NB4 (cell line): ENCODE measurements around the gene DBNL.

Experiments
- DNase-seq: peaks from one replicate; pipeline ENCODE4 v3.0.0; 2010; ENCODE audit warnings: low read depth
- H3K4me3 ChIP-seq: one replicate; pipeline ENCODE4 v1.5.1; 2011; ENCODE audit warnings: mild to moderate bottlenecking, low read depth, low read length, moderate library complexity
- MYC ChIP-seq: IDR thresholded peaks from 2 replicates; pipeline ENCODE4 v1.6.1; 2011; ENCODE audit warnings: low read depth, low read length
- POLR2A ChIP-seq: IDR thresholded peaks from 2 replicates; pipeline ENCODE4 v1.6.1; 2011; ENCODE audit warnings: mild to moderate bottlenecking; ENCODE audit not compliant: insufficient read length; ENCODE audit errors: extremely low read depth
- TF ChIP-seq, protein P1 (sequence below): IDR thresholded peaks from one replicate; pipeline ENCODE4 v1.5.1; 2012; ENCODE audit warnings: low read depth, low read length
- TF ChIP-seq, protein P2 (sequence below): IDR thresholded peaks from 2 replicates; pipeline ENCODE4 v1.6.1; 2011; ENCODE audit warnings: low read depth, low read length

Gene DBNL

GRCh38 chr7:44072364-44073231, 28.1 kb downstream of the DBNL start:
- DNase-seq, result peak; percentile 83
- TF ChIP-seq, protein P1, sequence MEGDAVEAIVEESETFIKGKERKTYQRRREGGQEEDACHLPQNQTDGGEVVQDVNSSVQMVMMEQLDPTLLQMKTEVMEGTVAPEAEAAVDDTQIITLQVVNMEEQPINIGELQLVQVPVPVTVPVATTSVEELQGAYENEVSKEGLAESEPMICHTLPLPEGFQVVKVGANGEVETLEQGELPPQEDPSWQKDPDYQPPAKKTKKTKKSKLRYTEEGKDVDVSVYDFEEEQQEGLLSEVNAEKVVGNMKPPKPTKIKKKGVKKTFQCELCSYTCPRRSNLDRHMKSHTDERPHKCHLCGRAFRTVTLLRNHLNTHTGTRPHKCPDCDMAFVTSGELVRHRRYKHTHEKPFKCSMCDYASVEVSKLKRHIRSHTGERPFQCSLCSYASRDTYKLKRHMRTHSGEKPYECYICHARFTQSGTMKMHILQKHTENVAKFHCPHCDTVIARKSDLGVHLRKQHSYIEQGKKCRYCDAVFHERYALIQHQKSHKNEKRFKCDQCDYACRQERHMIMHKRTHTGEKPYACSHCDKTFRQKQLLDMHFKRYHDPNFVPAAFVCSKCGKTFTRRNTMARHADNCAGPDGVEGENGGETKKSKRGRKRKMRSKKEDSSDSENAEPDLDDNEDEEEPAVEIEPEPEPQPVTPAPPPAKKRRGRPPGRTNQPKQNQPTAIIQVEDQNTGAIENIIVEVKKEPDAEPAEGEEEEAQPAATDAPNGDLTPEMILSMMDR, result peak; percentile 92
- no peak for TF ChIP-seq MYC
- TF ChIP-seq, protein P2, sequence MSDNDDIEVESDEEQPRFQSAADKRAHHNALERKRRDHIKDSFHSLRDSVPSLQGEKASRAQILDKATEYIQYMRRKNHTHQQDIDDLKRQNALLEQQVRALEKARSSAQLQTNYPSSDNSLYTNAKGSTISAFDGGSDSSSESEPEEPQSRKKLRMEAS, result no peak
- peak; percentile 32 for TF ChIP-seq POLR2A
- no peak overlapping the region for H3K4me3 ChIP-seq

DNA sequence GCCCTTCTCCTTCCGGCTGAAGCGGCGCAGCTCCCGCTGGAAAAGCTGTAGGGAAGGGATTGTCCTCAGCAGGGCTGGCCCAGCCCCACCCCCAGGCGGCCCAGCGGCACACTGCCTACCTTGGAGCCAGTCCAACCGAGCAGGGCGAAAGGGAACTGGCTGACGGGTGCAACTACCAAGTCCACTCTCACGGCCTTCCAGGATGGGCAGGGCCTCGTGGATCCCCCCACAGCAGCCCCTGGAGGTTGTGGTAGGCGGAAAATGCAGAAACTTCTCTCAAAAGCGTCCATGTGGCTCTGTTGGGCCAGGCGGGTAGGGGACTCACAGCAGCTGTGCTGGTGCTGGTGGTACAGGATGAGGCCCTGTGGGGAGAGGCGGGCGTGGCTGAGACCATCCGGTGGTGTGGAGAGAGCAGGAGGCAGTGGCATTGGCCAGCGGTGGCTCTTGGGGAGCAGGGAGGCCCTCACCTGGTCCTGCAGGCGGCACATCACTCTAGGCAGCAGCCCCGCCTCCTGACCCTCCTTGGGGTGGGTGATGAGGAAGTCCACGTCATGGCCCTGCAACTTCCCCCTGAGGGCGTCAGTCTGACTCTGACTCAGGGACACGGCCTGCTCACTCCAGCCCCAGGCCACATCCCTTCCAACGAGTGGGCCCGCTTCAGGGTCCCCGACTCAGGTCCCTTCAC, 29.3 kb downstream of the DBNL start:
- peak; percentile 85 for DNase-seq
- TF ChIP-seq POLR2A (peak; percentile 38), MYC (no peak)
- TF ChIP-seq, protein P1, result no peak
- TF ChIP-seq, protein P2, result no peak
- no peak overlapping the region for H3K4me3 ChIP-seq

- no peak overlapping the region for H3K4me3 ChIP-seq
- no peak for DNase-seq
These were observed 29.8 kb downstream of the DBNL start for GRCh38 chr7:44074349-44074695.

DNA sequence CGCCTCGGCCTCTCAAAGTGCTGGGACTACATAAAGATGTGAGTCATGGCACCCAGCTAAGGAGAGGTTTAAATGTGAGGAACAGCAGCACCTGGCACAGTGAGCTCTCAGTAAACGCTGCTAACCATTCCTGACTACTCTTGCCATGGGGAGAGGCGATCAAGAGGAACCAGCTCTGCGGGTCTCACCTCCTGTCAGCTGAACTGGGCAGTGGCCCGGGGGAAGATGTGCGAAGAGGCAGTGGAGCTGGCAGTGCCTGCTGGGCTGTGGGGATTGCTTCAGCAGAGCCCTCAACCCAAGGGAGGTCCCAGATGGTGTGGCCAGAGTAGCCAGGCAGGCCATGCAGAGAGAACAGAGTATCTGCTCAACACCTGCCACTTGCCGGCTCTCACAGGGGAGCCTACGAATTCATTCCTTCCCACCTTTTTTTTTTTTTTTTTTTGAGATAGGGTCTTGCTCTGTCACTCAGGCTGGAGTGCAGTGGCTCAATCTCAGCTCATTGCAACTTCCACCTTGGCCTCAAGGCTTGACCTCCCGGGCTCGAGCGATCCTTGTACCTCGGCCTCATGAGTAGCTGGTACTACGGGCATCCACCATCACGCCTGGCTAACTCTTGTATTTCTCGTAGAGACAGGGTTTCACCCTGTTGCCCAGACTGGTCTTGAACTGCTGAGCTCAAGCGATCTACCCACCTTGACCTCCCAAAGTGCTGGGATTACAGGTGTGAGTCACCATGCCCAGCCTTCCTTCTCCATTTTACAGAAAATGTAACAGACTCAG, 31.0 kb downstream of the DBNL start:
- TF ChIP-seq MYC, result no peak
- TF ChIP-seq, protein P1, result no peak
- TF ChIP-seq POLR2A, result no peak
- TF ChIP-seq, protein P2, result no peak
- DNase-seq, result no peak
- no peak overlapping the region for H3K4me3 ChIP-seq

More at GRCh38 chr7:44074349-44074695, 29.8 kb downstream of the DBNL start:
- TF ChIP-seq, protein P1, result no peak
- no peak for TF ChIP-seq POLR2A
- no peak for TF ChIP-seq MYC
- TF ChIP-seq, protein P2, result no peak

DNA sequence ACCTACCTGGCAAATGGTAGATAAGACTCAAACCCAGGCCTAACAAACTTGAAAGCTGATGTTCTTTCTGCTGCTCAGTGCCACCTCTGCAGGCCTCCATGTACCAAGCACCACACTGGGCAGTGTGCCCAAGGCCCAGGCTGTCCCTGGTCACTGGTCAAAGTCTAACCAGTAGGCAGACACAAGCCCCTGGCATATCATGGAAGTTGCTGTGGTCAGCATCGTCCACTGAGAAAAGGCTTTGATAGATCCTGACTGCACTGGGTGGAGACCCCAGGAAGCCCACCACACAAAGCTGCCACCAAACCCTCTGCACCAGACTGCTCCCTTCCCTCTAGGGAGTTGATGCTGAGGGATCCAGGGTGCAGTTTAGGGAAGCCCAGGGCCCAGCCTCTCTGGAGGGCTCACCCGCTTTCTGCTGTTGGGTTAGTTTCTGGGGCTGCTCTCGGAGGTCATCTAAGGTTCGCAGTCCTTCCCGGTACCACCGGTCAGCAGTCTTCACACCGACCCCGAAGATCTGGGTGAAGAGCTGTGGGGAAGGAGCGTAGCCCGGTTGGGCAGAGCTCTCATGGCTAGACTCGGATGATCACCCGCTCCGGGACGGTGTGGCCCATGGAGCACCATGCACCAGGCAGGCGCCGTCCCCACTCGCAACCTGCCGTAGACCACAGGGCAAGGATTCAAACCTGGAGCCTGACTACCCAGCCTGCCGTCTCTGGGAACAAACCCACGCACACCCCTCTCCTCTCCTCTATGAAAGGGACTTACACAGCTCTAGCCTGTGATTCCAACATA, 31.8 kb downstream of the DBNL start:
- TF ChIP-seq, protein P1, result no peak
- TF ChIP-seq POLR2A (no peak), MYC (no peak)
- TF ChIP-seq, protein P2, result no peak
- H3K4me3 ChIP-seq, result no peak overlapping the region
- DNase-seq, result no peak
